Measurements from ENCODE around the gene SRGAP1.

The SRGAP1 gene

DNA sequence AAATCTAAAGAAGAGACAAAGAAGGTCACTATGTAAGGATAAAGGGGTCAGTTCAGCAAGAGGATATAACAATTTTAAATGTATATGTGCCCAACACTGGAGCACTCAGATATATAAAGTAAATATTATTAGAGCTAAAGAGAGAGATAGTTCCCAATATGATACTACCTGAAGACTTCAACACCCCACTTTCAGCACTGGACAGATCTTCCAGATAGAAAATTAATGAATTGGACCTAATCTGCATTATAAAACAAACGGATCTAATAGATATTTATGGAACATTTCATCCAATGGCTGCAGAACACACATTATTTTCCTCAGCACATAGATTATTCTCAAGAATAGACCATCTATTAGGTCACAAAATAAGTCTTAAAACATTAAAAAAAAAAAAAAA is 24.1 kb upstream of the SRGAP1 start:
- H3K27me3 ChIP-seq (replicated peaks in 2 of 5; ENCODE audit: control insufficient read depth in 4 of 5, insufficient read depth in 5 of 5, low read length in 4 of 5), result no peaks in the 10 kb centered on the region
- peaks cover 0 to 11% (median 3%) of the 10 kb centered on the region in 5 experiments for H3K9me3 ChIP-seq (ENCODE audit: control extremely low read depth in 1 of 5, control insufficient read depth in 4 of 5, insufficient read depth in 2 of 5, low read depth in 1 of 5, low read length in 4 of 5)
- peaks cover 0 to 9% (median 2%) of the 10 kb centered on the region in 4 experiments for H3K4me1 ChIP-seq (ENCODE audit: control extremely low read depth in 1 of 4, control insufficient read depth in 4 of 4, insufficient read depth in 4 of 4, low read length in 3 of 4)
- ChIA-PET POLR2A (interaction anchor here (0.8 kb wide), 1 partner anchor 852 kb away, joined by 7 read pairs; no protein-coding TSS in a partner anchor), CTCF (interaction anchor here (0.9 to 1.5 kb wide), 2 partner anchors 14 to 23 kb away, joined by 3 read pairs; no protein-coding TSS in a partner anchor)
- no peak overlapping the region for H3K4me3 ChIP-seq (ENCODE audit: control insufficient read depth in 1 of 7, extremely low read depth in 1 of 7, insufficient read depth in 4 of 7, low read depth in 2 of 7, low read length in 6 of 7)
- no peak overlapping the region for H3K27ac ChIP-seq (ENCODE audit: insufficient read depth in 1 of 2, low read depth in 1 of 2, low read length in 2 of 2, poor library complexity in 1 of 2, severe bottlenecking in 2 of 2)
- H3K36me3 ChIP-seq (ENCODE audit: control insufficient read depth in 4 of 4, insufficient read depth in 4 of 4, low read length in 3 of 4), result no peaks in the 10 kb centered on the region
- WGBS (ENCODE audit: insufficient coverage), result no CpG with 5 or more reads among the region's 1 CpG
- no peak for DNase-seq

DNA sequence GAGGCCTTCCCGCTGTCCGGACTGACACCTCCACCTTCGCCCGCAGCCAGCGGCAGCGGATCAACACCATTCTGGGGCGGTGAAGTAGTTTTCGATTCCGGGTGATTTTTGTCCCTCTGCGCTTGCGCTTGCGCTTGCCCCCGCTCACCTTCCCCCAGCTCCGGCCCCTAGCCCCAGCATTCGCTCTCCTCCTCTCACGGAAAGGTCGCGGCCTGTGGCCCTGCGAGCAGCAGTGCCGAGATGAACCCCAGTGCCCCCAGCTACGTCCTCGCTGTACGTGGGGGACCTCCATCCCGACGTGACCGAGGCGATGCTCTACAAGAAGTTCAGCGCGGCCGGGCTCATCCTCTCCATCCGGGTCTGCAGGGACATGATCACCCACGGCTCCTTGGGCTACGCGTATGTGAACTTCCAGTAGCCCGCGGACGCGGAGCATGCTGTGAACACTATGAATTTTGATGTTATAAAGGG is 22.7 kb upstream of the SRGAP1 start:
- peak in 1 of 3 donors; percentile 41 for DNase-seq
- Histone ChIP-seq H3K27ac (ENCODE audit: insufficient read depth in 1 of 2, low read depth in 1 of 2, low read length in 2 of 2, poor library complexity in 1 of 2, severe bottlenecking in 2 of 2) (no peak overlapping the region), H3K36me3 (ENCODE audit: control insufficient read depth in 4 of 4, insufficient read depth in 4 of 4, low read length in 3 of 4) (no peaks in the 10 kb centered on the region), H3K27me3 (replicated peaks in 2 of 5; ENCODE audit: control insufficient read depth in 4 of 5, insufficient read depth in 5 of 5, low read length in 4 of 5) (no peaks in the 10 kb centered on the region), H3K9me3 (ENCODE audit: control extremely low read depth in 1 of 5, control insufficient read depth in 4 of 5, insufficient read depth in 2 of 5, low read depth in 1 of 5, low read length in 4 of 5) (peaks cover 0 to 11% (median 3%) of the 10 kb centered on the region in 5 experiments), H3K4me1 (ENCODE audit: control extremely low read depth in 1 of 4, control insufficient read depth in 4 of 4, insufficient read depth in 4 of 4, low read length in 3 of 4) (no peaks in the 10 kb centered on the region), H3K4me3 (ENCODE audit: control insufficient read depth in 1 of 7, extremely low read depth in 1 of 7, insufficient read depth in 4 of 7, low read depth in 2 of 7, low read length in 6 of 7) (peak overlapping the region in 5 of 7 experiments; percentile 2 to 78 (median 69))
- POLR2A ChIA-PET, result no interaction called here
- 39% methylated on average over 38 of the region's 38 CpGs for WGBS (ENCODE audit: insufficient coverage)
- CTCF ChIA-PET, result interaction anchor here (1.2 kb wide), 1 partner anchor 19 kb away, joined by 3 read pairs; no protein-coding TSS in a partner anchor

GRCh38 chr12:63822352-63822751 is 22.1 kb upstream of the SRGAP1 start:
- no peaks in the 10 kb centered on the region for H3K27me3 ChIP-seq (replicated peaks in 2 of 5; ENCODE audit: control insufficient read depth in 4 of 5, insufficient read depth in 5 of 5, low read length in 4 of 5)
- 98% methylated on average over 6 of the region's 6 CpGs for WGBS (ENCODE audit: insufficient coverage)
- H3K36me3 ChIP-seq (ENCODE audit: control insufficient read depth in 4 of 4, insufficient read depth in 4 of 4, low read length in 3 of 4), result no peaks in the 10 kb centered on the region
- DNase-seq, result no peak
- ChIA-PET POLR2A (no interaction called here), CTCF (interaction anchor here (1.1 to 1.2 kb wide), 2 partner anchors 20 to 434 kb away, joined by 3 to 4 read pairs; no protein-coding TSS in a partner anchor)
- H3K4me3 ChIP-seq (ENCODE audit: control insufficient read depth in 1 of 7, extremely low read depth in 1 of 7, insufficient read depth in 4 of 7, low read depth in 2 of 7, low read length in 6 of 7), result peak overlapping the region in 2 of 7 experiments; percentile 74 to 78
- H3K4me1 ChIP-seq (ENCODE audit: control extremely low read depth in 1 of 4, control insufficient read depth in 4 of 4, insufficient read depth in 4 of 4, low read length in 3 of 4), result no peaks in the 10 kb centered on the region
- no peak overlapping the region for H3K27ac ChIP-seq (ENCODE audit: insufficient read depth in 1 of 2, low read depth in 1 of 2, low read length in 2 of 2, poor library complexity in 1 of 2, severe bottlenecking in 2 of 2)
- peaks cover 0 to 11% (median 3%) of the 10 kb centered on the region in 5 experiments for H3K9me3 ChIP-seq (ENCODE audit: control extremely low read depth in 1 of 5, control insufficient read depth in 4 of 5, insufficient read depth in 2 of 5, low read depth in 1 of 5, low read length in 4 of 5)

DNA sequence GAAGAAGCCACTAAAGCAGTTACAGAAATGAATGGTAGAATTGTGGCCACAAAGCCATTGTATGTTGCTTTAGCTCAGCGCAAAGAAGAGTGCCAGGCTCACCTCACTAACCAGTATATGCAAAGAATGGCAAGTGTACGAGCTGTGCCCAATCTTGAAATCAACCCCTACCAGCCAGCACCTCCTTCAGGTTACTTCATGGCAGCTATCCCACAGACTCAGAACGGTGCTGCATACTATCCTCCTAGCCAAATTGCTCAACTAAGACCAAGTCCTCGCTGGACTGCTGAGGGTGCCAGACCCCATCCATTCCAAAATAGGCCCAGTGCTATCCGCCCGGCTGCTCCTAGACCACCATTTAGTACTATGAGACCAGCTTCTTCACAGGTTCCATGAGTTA is 21.5 kb upstream of the SRGAP1 start:
- POLR2A ChIA-PET, result no interaction called here
- Histone ChIP-seq H3K27ac (ENCODE audit: insufficient read depth in 1 of 2, low read depth in 1 of 2, low read length in 2 of 2, poor library complexity in 1 of 2, severe bottlenecking in 2 of 2) (no peak overlapping the region), H3K27me3 (replicated peaks in 2 of 5; ENCODE audit: control insufficient read depth in 4 of 5, insufficient read depth in 5 of 5, low read length in 4 of 5) (no peaks in the 10 kb centered on the region), H3K4me3 (ENCODE audit: control insufficient read depth in 1 of 7, extremely low read depth in 1 of 7, insufficient read depth in 4 of 7, low read depth in 2 of 7, low read length in 6 of 7) (no peak overlapping the region), H3K36me3 (ENCODE audit: control insufficient read depth in 4 of 4, insufficient read depth in 4 of 4, low read length in 3 of 4) (no peaks in the 10 kb centered on the region), H3K9me3 (ENCODE audit: control extremely low read depth in 1 of 5, control insufficient read depth in 4 of 5, insufficient read depth in 2 of 5, low read depth in 1 of 5, low read length in 4 of 5) (peaks cover 0 to 11% (median 3%) of the 10 kb centered on the region in 5 experiments), H3K4me1 (ENCODE audit: control extremely low read depth in 1 of 4, control insufficient read depth in 4 of 4, insufficient read depth in 4 of 4, low read length in 3 of 4) (no peaks in the 10 kb centered on the region)
- 95% methylated on average over 6 of the region's 6 CpGs for WGBS (ENCODE audit: insufficient coverage)
- CTCF ChIA-PET, result interaction anchor here (1.1 to 1.4 kb wide), 3 partner anchors 10 to 433 kb away, joined by 3 to 5 read pairs (median 4); no protein-coding TSS in a partner anchor
- DNase-seq, result no peak

GRCh38 chr12:63826006-63826585 is 18.4 kb upstream of the SRGAP1 start:
- peaks cover 0 to 9% (median 4%) of the 10 kb centered on the region in 5 experiments for H3K9me3 ChIP-seq (ENCODE audit: control extremely low read depth in 1 of 5, control insufficient read depth in 4 of 5, insufficient read depth in 2 of 5, low read depth in 1 of 5, low read length in 4 of 5)
- H3K27ac ChIP-seq (ENCODE audit: insufficient read depth in 1 of 2, low read depth in 1 of 2, low read length in 2 of 2, poor library complexity in 1 of 2, severe bottlenecking in 2 of 2), result no peak overlapping the region
- 46% methylated on average over 3 of the region's 4 CpGs for WGBS (ENCODE audit: insufficient coverage)
- CTCF ChIA-PET, result interaction anchor here (1.0 to 2.6 kb wide), 5 partner anchors 10 to 723 kb away, joined by 3 to 7 read pairs (median 4); no protein-coding TSS in a partner anchor
- POLR2A ChIA-PET, result no interaction called here
- H3K4me1 ChIP-seq (ENCODE audit: control extremely low read depth in 1 of 4, control insufficient read depth in 4 of 4, insufficient read depth in 4 of 4, low read length in 3 of 4), result no peaks in the 10 kb centered on the region
- H3K4me3 ChIP-seq (ENCODE audit: control insufficient read depth in 1 of 7, extremely low read depth in 1 of 7, insufficient read depth in 4 of 7, low read depth in 2 of 7, low read length in 6 of 7), result no peak overlapping the region
- H3K27me3 ChIP-seq (replicated peaks in 2 of 5; ENCODE audit: control insufficient read depth in 4 of 5, insufficient read depth in 5 of 5, low read length in 4 of 5), result no peaks in the 10 kb centered on the region
- no peaks in the 10 kb centered on the region for H3K36me3 ChIP-seq (ENCODE audit: control insufficient read depth in 4 of 4, insufficient read depth in 4 of 4, low read length in 3 of 4)
- DNase-seq, result peak in 2 of 3 donors; percentile 58 to 63

DNA sequence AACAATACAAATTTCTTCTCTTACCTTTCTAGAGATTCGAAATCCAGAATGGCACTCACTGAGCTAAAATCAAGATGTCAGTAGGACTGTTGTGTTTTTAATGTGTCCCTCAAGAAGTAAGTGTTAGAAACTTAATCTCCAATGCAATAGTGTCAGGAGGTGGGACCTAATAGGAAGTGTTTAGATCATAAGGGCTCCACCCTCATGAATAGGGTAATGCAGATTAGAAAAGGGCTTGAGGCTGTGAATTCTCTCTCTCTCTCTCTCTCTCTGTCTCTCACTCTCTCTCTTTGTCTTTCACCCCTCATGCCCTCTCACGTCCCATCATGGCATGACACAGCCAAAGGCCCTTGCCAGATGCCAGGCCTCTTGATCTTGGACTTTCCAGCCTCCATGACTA is 15.6 kb upstream of the SRGAP1 start:
- Histone ChIP-seq H3K4me1 (ENCODE audit: control extremely low read depth in 1 of 4, control insufficient read depth in 4 of 4, insufficient read depth in 4 of 4, low read length in 3 of 4) (no peaks in the 10 kb centered on the region), H3K36me3 (ENCODE audit: control insufficient read depth in 4 of 4, insufficient read depth in 4 of 4, low read length in 3 of 4) (no peaks in the 10 kb centered on the region), H3K27me3 (replicated peaks in 2 of 5; ENCODE audit: control insufficient read depth in 4 of 5, insufficient read depth in 5 of 5, low read length in 4 of 5) (no peaks in the 10 kb centered on the region), H3K4me3 (ENCODE audit: control insufficient read depth in 1 of 7, extremely low read depth in 1 of 7, insufficient read depth in 4 of 7, low read depth in 2 of 7, low read length in 6 of 7) (no peak overlapping the region), H3K9me3 (ENCODE audit: control extremely low read depth in 1 of 5, control insufficient read depth in 4 of 5, insufficient read depth in 2 of 5, low read depth in 1 of 5, low read length in 4 of 5) (peaks cover 0 to 7% (median 4%) of the 10 kb centered on the region in 5 experiments), H3K27ac (ENCODE audit: insufficient read depth in 1 of 2, low read depth in 1 of 2, low read length in 2 of 2, poor library complexity in 1 of 2, severe bottlenecking in 2 of 2) (no peak overlapping the region)
- ChIA-PET POLR2A (no interaction called here), CTCF (interaction anchor here (1.4 kb wide), 1 partner anchor 428 kb away, joined by 9 read pairs; no protein-coding TSS in a partner anchor)
- DNase-seq, result no peak
- WGBS (ENCODE audit: insufficient coverage), result no CpG with 5 or more reads among the region's 2 CpGs

- no peak for DNase-seq
- no CpG with 5 or more reads among the region's 2 CpGs for WGBS (ENCODE audit: insufficient coverage)
- no peaks in the 10 kb centered on the region for H3K27me3 ChIP-seq (replicated peaks in 2 of 5; ENCODE audit: control insufficient read depth in 4 of 5, insufficient read depth in 5 of 5, low read length in 4 of 5)
- no peaks in the 10 kb centered on the region for H3K36me3 ChIP-seq (ENCODE audit: control insufficient read depth in 4 of 4, insufficient read depth in 4 of 4, low read length in 3 of 4)
- H3K9me3 ChIP-seq (ENCODE audit: control extremely low read depth in 1 of 5, control insufficient read depth in 4 of 5, insufficient read depth in 2 of 5, low read depth in 1 of 5, low read length in 4 of 5), result no peaks in the 10 kb centered on the region
- H3K4me3 ChIP-seq (ENCODE audit: control insufficient read depth in 1 of 7, extremely low read depth in 1 of 7, insufficient read depth in 4 of 7, low read depth in 2 of 7, low read length in 6 of 7), result no peak overlapping the region
- ChIA-PET POLR2A (no interaction called here), CTCF (interaction anchor here (0.8 to 6.9 kb wide), 6 partner anchors 11 to 421 kb away, joined by 3 to 53 read pairs (median 3); no protein-coding TSS in a partner anchor)
- no peak overlapping the region for H3K27ac ChIP-seq (ENCODE audit: insufficient read depth in 1 of 2, low read depth in 1 of 2, low read length in 2 of 2, poor library complexity in 1 of 2, severe bottlenecking in 2 of 2)
- H3K4me1 ChIP-seq (ENCODE audit: control extremely low read depth in 1 of 4, control insufficient read depth in 4 of 4, insufficient read depth in 4 of 4, low read length in 3 of 4), result no peaks in the 10 kb centered on the region
These were observed 8.5 kb upstream of the SRGAP1 start for GRCh38 chr12:63836046-63836445.
